DND-41 (cell line): ENCODE data around the gene SPATA6L.

Experiments
- CTCF ChIP-seq: IDR thresholded peaks from 2 replicates; pipeline ENCODE4 v1.5.1; 2012; ENCODE audit warnings: borderline replicate concordance, low read length, moderate library complexity, mild to moderate bottlenecking; ENCODE audit not compliant: poor library complexity, severe bottlenecking; ENCODE audit errors: extremely low read depth
- EZH2 ChIP-seq: IDR thresholded peaks from 3 replicates; pipeline ENCODE4 v1.6.1; 2012; ENCODE audit warnings: borderline replicate concordance, low read depth, mild to moderate bottlenecking, moderate library complexity, low read length, inconsistent platforms; ENCODE audit not compliant: severe bottlenecking

- TF ChIP-seq CTCF, result no peak
- no peak for TF ChIP-seq EZH2
Observed at GRCh38 chr9:4592295-4592694, 74.0 kb downstream of the SPATA6L start.
